Thymus (tissue), 11 donors: ENCODE data around the gene ZP3. TPM values are rescaled to one million over a fixed set of nuclear protein-coding genes. Genes with fewer than 3 reads are reported as not detected.
A peak's percentile ranks its signal among the peaks of the same experiment; 100 is the strongest.
"Not testable (repeated sequence)": the region's sequence is repeated elsewhere in the genome, so short reads cannot be mapped to it uniquely, and the experiment has no call there.

Experiments used
- DNase-seq, 9 donors: peaks; one replicate each; pipeline ENCODE4 v3.0.0-alpha.2; 2013; ENCODE audit warnings: low spot score in 9 of 9, low read depth in 6 of 9, missing footprints in 1 of 9
- H3K27ac ChIP-seq, 2 donors: one replicate each; pipeline ENCODE4 v1.5.1; 2013; ENCODE audit warnings: control low read depth in 1 of 2, low read depth in 1 of 2, low read length in 1 of 2, mild to moderate bottlenecking in 1 of 2, moderate library complexity in 1 of 2
- H3K27me3 ChIP-seq, 2 donors: one replicate each; pipeline ENCODE4 v1.5.1; 2013; ENCODE audit warnings: low read length in 1 of 2; ENCODE audit not compliant: control insufficient read depth in 2 of 2, insufficient read depth in 1 of 2
- H3K36me3 ChIP-seq, 2 donors: one replicate each; pipeline ENCODE4 v1.5.1; 2013; ENCODE audit warnings: low read length in 1 of 2, mild to moderate bottlenecking in 1 of 2, moderate library complexity in 1 of 2; ENCODE audit not compliant: control insufficient read depth in 2 of 2, insufficient read depth in 2 of 2
- H3K4me1 ChIP-seq, 2 donors: one replicate each; pipeline ENCODE4 v1.5.1; 2013; ENCODE audit warnings: low read length in 2 of 2; ENCODE audit not compliant: control insufficient read depth in 2 of 2, insufficient read depth in 2 of 2
- H3K4me3 ChIP-seq, 2 donors: one replicate each; pipeline ENCODE4 v1.5.1; 2013; ENCODE audit warnings: low read length in 2 of 2, control low read depth in 1 of 2, mild to moderate bottlenecking in 1 of 2
- H3K9me3 ChIP-seq, 2 donors: one replicate each; pipeline ENCODE4 v1.5.1; 2013; ENCODE audit warnings: low read length in 1 of 2, mild to moderate bottlenecking in 1 of 2; ENCODE audit not compliant: control insufficient read depth in 2 of 2, insufficient read depth in 1 of 2
- WGBS: extraction: QIAGEN DNeasy Blood & Tissue Kit; methylation state at CpG from one replicate; pipeline ENCODE4 v1.1.7; 2013; 5-methylcytosine and 5-hydroxymethylcytosine counted together
- polyA plus RNA-seq: library from polyadenylated mRNA; stranded (reverse); fragments of 200-250 nt; gene quantifications from one replicate; pipeline ENCODE4 v1.2.3, GENCODE V29; 2013
- total RNA-seq: library from RNA; stranded (reverse); fragments of 120-200 nt; gene quantifications from one replicate; pipeline ENCODE4 v1.2.4, GENCODE V29; 2013
- donor health status: healthy.

ZP3 gene
- total and polyA plus RNA-seq, 2 donors = 1.6 to 2.3 TPM

DNA sequence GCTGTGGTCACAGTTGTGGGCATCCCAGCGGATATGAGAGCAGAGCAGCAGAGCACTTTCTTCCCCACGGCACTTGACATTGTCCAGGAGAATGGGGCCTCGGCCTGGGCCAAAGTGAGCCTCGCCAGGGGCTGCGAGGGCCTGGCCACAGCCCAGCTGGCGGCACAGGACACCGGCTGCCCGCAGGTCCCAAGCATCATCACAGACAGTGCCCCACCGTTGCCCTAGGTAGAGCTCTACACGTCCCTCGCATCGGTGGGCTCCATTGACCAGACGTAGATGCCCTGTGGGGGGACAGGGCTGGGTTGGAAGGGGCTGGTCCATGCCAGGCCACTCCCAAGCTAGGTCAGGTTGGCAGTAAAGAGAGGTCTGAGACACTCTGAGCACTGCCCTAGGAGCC lies 34.7 kb upstream of the ZP3 start:
- H3K27ac ChIP-seq = no peak overlapping the region

GRCh38 chr7:76392531-76393115 lies 32.1 kb upstream of the ZP3 start:
- Histone ChIP-seq H3K4me3 (peak overlapping the region; percentile 63 to 81), H3K9me3 (peaks cover 0 to 2% of the 10 kb centered on the region in 2 donors), H3K27ac (peak overlapping the region; percentile 77 to 78), H3K36me3 (no peaks in the 10 kb centered on the region), H3K27me3 (peaks cover 0 to 8% of the 10 kb centered on the region in 2 donors), H3K4me1 (peaks cover 11 to 17% of the 10 kb centered on the region in 2 donors)
- 38% methylated on average over 12 of the region's 12 CpGs for WGBS
- DNase-seq = peak in 1 of 9 donors; percentile 51

More for the DNA sequence above, 34.7 kb upstream of the ZP3 start:
- DNase-seq = no peak
- H3K4me3 ChIP-seq = no peak overlapping the region
- H3K9me3 ChIP-seq = no peaks in the 10 kb centered on the region
- peaks cover 6 to 10% of the 10 kb centered on the region in 2 donors for H3K4me1 ChIP-seq
- 97% methylated on average over 13 of the region's 13 CpGs for WGBS
- no peaks in the 10 kb centered on the region for H3K36me3 ChIP-seq
- peaks cover 0 to 6% of the 10 kb centered on the region in 2 donors for H3K27me3 ChIP-seq

GRCh38 chr7:76393116-76394031 lies 31.4 kb upstream of the ZP3 start:
- peak overlapping the region; percentile 63 to 81 for H3K4me3 ChIP-seq
- H3K27me3 ChIP-seq = peaks cover 0 to 12% of the 10 kb centered on the region in 2 donors
- H3K27ac ChIP-seq = peak overlapping the region; percentile 77 to 78
- DNase-seq = peak; percentile 67 to 94 (median 84)
- WGBS = 4% methylated on average over 99 of the region's 99 CpGs
- peaks cover 14 to 21% of the 10 kb centered on the region in 2 donors for H3K4me1 ChIP-seq
- H3K9me3 ChIP-seq = peaks cover 0 to 4% of the 10 kb centered on the region in 2 donors
- no peaks in the 10 kb centered on the region for H3K36me3 ChIP-seq

GRCh38 chr7:76394957-76395356 lies 29.8 kb upstream of the ZP3 start:
- Histone ChIP-seq H3K4me3 (no peak overlapping the region), H3K9me3 (peaks cover 0 to 4% of the 10 kb centered on the region in 2 donors), H3K27me3 (peaks cover 0 to 12% of the 10 kb centered on the region in 2 donors), H3K27ac (no peak overlapping the region), H3K4me1 (peaks cover 14 to 21% of the 10 kb centered on the region in 2 donors), H3K36me3 (no peaks in the 10 kb centered on the region)
- no peak for DNase-seq
- WGBS = 93% methylated on average over 9 of the region's 9 CpGs

- Histone ChIP-seq H3K4me1 (peaks cover 14 to 21% of the 10 kb centered on the region in 2 donors), H3K27me3 (peaks cover 0 to 12% of the 10 kb centered on the region in 2 donors)
- WGBS = 98% methylated on average over 11 of the region's 11 CpGs
- H3K4me3 ChIP-seq, H3K27ac ChIP-seq, H3K36me3 ChIP-seq, DNase-seq, H3K9me3 ChIP-seq: not testable (repeated sequence)
Measured at GRCh38 chr7:76395605-76395964, 29.2 kb upstream of the ZP3 start.

DNA sequence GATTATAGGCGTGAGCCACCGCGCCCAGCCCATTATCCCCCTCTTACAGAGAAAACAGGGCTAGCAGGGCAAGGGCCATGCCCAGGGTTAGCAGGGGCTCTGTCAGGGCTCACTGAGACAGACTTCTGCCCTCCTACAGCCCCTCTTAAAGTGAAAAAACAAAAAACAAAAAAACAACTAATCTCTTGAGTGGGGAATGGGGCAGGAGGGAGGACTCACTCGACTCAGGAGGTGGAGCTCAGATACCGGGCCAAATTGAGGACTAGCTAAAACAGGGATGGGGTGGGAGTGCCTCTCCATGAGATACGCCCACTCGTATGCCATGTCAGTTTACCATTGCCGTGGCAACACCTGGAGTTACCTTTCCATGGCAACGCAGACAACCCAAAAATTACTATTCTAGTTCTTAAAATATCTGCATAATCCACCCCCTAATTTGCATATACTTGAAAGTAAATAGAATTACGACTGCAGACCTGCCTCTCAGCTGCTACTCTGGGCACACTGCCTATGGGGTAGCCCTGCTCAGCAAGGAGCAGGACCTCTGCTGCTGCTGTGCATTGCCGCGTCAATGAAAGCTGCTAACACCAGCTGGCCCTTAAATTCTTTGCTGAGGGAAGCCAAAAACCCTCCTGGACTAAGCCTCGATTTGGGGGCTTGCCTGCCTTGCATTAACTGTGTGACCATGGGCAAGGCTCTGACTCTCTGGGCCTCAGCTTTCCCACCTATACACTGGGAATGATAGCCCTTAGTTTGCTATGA lies 28.6 kb upstream of the ZP3 start:
- DNase-seq = no peak
- H3K4me3 ChIP-seq = no peak overlapping the region
- peaks cover 0 to 12% of the 10 kb centered on the region in 2 donors for H3K27me3 ChIP-seq
- 93% methylated on average over 13 of the region's 13 CpGs for WGBS
- H3K27ac ChIP-seq = no peak overlapping the region
- H3K36me3 ChIP-seq = no peaks in the 10 kb centered on the region
- H3K4me1 ChIP-seq = peaks cover 14 to 21% of the 10 kb centered on the region in 2 donors
- H3K9me3 ChIP-seq = peaks cover 0 to 4% of the 10 kb centered on the region in 2 donors

- Histone ChIP-seq H3K9me3 (peaks cover 0 to 4% of the 10 kb centered on the region in 2 donors), H3K27ac (no peak overlapping the region), H3K4me1 (peaks cover 14 to 21% of the 10 kb centered on the region in 2 donors), H3K36me3 (no peaks in the 10 kb centered on the region), H3K4me3 (no peak overlapping the region), H3K27me3 (peaks cover 0 to 12% of the 10 kb centered on the region in 2 donors)
- DNase-seq = no peak
- WGBS = 89% methylated on average over 8 of the region's 8 CpGs
Measured at GRCh38 chr7:76396864-76397263, 27.9 kb upstream of the ZP3 start.

DNA sequence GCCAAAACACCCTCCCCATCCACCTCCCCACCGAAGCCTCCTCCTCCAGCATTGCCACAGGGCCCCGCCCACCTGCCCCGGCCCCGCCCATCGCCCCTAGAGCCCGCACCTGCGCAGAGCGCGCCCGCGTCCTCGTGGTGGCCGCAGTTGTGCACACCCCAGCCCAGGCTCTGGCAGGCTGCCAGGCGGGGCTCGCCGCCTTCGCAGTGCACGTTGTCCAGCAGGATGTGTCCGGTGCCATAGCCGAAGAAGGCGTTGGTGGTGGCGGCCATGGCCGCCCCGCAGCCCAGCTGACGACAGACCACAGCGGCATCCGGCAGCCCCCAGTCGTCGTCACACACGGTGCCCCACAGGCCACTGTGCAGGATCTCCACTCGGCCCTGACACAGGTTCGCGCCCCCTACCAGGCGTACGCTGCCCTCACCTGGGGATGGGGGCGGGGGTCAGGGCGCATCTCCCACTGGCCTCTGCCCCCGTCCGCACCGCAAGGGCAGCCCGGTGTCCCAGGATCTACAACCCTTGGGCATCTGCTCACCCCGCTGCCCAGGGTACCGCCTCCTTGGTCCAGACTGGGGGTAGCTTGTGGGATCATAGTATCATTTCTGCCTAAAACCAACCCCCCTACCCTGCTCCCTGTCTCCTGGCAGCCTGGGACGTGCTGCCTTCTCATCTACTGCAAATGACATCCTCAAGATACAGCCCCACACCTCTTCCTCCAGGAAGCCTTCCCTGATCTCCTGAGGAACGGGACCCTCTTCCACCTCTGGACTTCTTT lies 27.2 kb upstream of the ZP3 start:
- peak in 8 of 9 donors; percentile 54 to 82 (median 64) for DNase-seq
- WGBS = 19% methylated on average over 45 of the region's 45 CpGs
- H3K27ac ChIP-seq = no peak overlapping the region

More for the DNA sequence above, 27.2 kb upstream of the ZP3 start:
- H3K27me3 ChIP-seq = peaks cover 0 to 12% of the 10 kb centered on the region in 2 donors
- no peaks in the 10 kb centered on the region for H3K36me3 ChIP-seq
- H3K4me3 ChIP-seq = peak overlapping the region; percentile 40 to 49
- H3K9me3 ChIP-seq = peaks cover 0 to 4% of the 10 kb centered on the region in 2 donors
- peaks cover 11 to 18% of the 10 kb centered on the region in 2 donors for H3K4me1 ChIP-seq
